GM21528 (cell line): Measurements from ENCODE around the gene TRRAP.
"Not testable (repeated sequence)": the region's sequence is repeated elsewhere in the genome, so short reads cannot be mapped to it uniquely, and the experiment has no call there.

ENCODE experiments used
- ATAC-seq: cut with Tn5 transposase; IDR thresholded peaks from one replicate; pipeline ENCODE4 v1.9.1; 2021; ENCODE audit warnings: mild to moderate bottlenecking, moderate library complexity; ENCODE audit not compliant: unreplicated experiment, low FRiP score

Gene TRRAP

DNA sequence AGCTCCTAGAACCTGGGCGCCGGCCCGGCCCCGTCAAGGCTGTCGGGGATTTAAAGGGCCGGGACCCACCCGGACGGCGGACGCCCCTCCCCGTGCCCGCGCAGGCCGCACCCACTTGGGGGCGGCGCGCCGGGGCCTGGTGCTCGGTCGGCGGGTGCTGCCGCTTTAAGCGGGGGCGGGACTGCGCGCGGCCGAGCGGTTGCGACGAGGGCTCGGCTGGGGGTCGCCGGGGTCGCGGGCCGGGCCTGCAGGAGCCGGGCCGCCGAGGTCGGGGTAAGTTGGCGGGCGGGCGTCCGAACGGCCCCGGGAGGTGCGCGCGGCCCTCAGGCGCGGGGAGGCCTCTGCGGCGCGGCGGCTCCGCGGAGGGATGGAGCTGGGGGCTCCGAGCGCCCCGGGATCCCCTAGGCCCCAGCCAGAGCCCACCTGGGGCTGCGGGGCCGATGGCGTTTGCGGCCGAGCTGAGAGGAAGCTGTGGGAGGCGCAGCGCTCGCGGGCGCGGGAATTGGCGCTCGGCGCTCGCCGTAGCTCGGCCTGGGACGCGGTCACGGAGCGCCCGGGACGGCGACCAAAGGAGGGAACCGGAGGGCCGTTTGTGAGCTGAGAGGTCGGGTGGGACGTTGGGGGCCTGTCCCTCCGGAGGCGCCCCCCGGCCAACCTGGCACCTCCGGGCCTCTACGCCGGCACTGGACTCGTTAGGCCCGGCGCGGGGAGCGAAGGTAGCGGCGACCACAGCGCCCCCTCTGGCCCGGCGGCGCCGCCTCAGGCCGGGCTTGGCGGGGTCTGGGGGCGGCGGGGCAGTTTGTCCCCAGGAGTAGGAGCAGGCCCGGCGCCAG, at the start of gene TRRAP:
TSS of gene TRRAP (plus strand) at position 168 of the 833 bp plus-strand sequence. CDS start 2,619 bp downstream, outside the sequence.
- peak; percentile 70 for ATAC-seq

DNA sequence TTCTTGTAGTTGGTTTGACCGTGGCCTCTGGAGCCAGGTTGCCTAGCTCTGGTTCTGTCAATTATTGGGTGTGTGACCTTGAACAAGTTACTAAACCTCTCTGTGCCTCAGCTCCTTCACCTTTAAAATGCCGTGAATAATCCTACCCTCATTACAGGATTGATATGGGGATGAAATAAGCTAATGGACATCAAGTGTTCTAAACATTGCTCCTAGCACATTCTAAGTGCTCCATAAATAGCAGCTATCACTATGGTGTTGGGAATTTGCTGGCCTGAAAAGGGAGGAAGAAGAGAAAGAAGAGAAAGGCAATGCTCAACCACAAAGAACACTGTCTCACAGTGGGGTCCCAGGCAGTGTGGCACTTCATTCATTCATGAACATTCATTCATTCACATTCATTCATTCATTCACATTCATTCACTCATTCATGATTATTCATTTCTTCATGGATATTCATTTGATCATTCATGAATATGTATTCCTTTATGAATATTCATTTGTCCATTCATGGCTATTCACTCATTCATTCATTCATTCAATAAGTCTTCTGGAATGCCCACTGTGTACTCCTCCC, 47.3 kb upstream of the TRRAP start:
- ATAC-seq: no peak

- ATAC-seq: no peak
Measured at GRCh38 chr7:98831641-98832221, 46.6 kb upstream of the TRRAP start.

GRCh38 chr7:98833022-98833421, 45.3 kb upstream of the TRRAP start:
- no peak for ATAC-seq

- ATAC-seq: no peak
Measured at GRCh38 chr7:98834949-98835348, 43.4 kb upstream of the TRRAP start.

DNA sequence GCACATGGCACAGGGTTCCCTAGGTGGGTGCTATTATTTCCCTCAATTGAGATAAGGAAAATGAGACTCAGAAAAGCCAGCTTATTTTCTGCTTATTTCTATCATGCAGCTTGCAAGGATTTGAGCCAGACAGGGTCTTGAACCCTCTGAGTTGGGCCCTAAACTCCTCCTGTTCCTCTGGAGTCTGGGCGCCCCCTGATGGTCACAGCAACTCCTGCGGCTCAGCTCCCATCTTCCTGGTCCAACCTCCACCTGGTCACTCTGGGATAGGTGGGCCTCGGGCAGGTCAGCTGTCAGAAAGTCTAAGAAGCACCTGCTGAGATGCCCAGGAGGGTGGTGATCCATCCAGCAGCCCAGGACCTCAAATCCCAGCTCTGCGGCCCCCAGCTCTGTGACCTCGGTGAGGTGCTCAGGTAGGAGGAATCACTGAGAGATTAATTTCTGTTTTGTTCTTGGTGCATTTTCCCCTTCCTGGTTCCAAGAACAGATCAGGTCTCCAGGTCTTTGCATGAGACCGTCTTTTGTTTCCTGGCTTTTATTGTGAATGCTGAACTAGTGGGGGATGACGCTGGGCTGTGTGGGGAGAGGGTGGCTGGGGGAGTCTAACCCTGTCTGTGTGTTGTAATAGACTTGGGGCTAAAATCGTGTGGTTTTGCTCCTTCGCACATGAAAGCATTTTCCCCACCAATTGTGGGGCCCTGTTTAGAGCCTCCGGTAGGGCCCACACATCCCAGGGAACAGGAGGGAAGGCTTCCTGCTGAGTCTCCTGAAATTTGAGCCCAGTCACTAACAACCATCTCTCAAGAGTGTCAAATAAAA, 41.3 kb upstream of the TRRAP start:
- no peak for ATAC-seq

DNA sequence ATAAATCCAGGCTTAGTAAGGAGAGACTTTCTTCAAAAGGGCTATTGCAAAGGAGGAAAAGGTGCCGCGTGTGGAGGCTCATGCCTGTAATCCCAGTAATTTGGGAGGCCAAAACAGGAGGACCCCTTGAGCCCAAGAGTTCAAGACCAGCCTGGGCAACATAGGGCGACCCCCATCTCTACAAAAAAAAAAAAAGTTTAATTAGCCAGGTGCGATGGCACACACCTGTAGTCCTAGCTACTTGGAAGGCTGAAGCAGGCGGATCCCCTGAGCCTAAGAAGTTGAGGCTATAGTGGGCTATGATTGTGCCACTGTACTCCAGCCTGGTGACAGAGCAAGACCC, 40.7 kb upstream of the TRRAP start:
- no peak for ATAC-seq

DNA sequence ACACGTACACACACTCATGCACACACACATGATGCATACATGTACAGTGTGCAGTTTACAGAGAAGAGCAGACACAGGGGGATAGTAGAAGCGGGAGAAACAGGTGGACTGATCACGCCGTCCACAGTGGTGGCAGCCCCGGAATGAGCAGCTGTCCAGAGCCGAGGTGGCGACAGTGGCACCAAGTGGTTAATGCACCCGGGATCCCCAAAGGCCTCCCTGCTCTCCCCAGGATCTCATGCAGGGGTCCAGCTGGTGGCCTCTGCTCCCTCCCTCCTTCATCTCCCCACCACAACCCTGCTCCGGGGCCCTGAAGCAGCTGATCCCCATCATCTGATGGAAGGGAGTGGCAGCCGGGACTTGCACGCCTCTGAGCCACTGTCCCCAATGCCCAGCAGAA, 38.2 kb upstream of the TRRAP start:
- no peak for ATAC-seq

DNA sequence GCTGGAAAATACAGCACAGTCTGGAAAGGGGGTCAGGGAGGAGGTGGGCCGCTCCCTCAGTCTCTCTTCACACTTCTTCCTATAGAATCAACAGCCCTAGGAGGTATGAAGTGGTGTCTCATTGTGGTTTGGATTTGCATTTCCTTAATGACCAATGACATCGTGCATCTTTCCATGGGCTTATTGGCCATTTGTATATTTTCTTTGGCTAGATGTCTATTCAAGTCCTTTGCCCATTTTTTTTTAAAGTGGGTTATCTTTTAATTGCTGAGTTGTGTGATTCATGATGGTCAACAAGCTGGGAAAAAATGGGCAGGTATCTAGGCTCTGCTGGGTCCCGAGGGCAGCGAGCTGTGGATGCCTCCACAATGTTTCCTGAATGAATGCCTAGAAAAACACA, 37.6 kb upstream of the TRRAP start:
- ATAC-seq: no peak

DNA sequence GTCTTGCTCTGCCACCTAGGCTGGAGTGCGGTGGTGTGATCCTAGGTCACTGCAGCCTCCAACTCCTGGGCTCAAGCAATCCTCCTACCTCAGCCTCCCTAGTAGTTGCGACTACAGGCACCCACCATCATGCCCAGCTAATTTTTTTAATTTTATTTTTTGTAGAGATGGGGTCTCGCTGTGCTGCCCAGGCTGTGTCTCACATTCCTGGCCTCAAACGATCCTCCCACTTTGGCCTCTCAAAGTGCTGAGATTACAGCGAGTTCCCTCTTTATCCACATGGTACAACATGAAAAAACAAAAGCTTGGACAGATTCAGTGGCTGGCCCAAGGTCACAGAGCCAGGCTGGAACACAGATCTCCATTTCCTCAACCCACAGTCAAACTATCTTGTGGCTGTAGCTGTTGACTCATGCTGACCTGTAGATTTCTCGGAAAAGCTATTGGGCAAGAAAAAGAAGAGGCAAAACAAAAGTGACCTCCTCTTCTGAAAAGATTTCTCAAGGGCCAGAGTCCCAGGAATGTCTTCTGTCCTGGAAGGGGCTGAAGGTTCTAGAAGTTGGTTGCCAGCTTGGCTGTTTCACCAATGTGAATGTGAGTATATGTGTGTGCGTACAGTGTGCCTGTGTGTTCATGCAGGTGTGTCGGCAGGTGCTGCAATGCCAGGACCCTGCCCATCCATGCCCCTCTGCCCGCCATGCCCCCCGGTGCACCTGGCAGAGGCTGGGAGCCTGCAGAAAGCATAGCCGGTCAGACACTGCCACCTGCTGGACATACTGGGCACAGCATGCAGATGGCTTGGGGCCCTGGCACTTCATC, 36.9 kb upstream of the TRRAP start:
- no peak for ATAC-seq

DNA sequence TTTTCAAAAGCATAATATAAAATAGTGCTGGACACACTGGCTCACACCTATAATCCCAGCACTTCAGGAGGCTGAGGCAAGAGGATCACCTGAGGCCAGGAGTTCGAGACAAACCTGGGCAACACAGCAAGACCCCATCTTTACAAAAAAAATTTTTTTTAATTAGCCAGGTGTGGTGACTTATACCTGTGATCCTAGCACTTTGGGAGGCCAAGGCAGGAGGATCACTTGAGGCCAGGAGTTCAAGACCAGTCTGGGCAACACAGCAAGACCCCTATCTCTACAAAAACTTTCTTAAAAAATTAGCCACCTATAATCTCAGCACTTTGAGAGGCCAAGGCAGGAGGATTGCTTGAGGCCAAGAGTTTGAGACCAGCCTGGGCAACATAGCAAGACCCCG, 35.8 kb upstream of the TRRAP start:
- not testable (repeated sequence) for ATAC-seq

GRCh38 chr7:98848918-98849317, 29.4 kb upstream of the TRRAP start:
- no peak for ATAC-seq

DNA sequence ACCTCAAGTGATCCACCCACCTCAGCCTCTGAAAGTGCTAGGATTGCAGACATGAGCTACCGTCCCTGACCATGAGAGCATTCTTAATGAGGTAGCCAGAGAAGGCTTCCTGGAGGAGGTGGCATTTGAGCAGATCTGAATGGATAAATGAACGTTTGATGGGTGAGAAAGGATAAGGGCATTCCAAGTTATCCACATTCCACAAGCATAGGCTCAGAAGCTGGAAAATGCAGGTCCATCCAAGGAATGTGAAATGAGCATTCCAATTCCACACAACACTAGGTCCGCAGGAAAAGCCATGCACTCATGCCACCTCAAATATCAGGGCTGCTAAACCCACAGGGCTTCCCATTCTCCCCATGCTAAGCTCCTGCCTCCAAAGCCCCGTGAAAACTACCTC, 25.5 kb upstream of the TRRAP start:
- ATAC-seq: no peak

DNA sequence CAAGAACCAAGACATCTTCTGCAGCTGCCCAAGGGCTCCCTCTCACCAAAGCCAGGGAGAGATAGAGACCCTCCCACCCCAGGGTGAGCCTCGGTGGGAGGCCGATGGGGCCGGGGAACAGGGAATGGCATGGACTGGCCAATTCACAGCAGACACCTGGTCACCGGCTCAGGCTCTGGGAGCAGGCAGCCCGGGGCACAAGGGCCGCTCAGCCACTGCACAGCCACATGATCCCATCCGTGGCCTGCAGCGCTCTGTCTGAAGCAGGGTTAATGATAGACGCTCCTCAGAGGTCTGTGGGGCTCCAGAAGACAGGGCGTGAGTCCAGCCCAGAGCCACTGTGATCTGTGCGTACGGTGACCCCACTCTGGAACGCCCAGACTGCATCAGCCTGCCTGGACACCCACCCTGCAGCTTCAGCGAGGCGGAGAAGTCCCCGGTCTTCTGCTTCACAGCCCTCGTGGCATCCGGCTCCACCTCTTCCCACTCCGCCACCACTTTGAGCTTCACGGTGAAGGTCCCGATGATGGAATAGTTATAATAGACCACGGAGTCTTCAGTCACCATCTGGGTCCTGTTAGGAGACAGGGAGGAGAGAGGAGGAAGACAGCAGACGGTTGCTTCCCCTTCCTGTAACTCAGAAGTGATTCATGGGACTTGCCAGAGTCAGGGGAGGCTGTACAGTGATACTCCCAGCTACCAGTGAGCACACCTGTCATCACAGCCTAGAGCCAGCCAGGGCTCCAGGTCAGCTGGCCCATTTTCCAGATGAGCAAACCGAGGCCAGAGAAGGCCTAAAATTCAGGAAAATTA, 22.5 kb upstream of the TRRAP start:
- ATAC-seq: no peak

GRCh38 chr7:98860071-98860470, 18.3 kb upstream of the TRRAP start:
- ATAC-seq: no peak

DNA sequence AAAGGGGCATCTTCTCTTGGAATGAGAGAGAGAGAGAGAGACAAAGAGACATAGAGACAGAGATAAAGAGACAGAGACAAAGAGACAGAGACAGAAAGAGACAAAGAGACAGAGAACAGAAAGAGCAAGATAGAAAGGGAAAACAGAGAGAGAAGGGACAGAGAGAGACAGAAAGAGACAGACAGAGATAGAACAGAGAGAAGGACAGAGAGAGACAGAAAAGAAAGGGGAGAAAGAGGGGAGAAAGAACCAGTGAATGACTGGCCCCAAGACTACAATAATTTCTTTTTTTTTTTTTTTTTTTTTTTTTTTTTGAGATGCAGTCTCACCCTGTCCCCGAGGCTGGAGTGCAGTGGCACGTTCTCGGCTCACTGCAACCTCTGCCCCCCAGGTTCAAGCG, 16.1 kb upstream of the TRRAP start:
- no peak for ATAC-seq

- ATAC-seq: no peak
Measured at GRCh38 chr7:98862716-98863420, 15.5 kb upstream of the TRRAP start.

DNA sequence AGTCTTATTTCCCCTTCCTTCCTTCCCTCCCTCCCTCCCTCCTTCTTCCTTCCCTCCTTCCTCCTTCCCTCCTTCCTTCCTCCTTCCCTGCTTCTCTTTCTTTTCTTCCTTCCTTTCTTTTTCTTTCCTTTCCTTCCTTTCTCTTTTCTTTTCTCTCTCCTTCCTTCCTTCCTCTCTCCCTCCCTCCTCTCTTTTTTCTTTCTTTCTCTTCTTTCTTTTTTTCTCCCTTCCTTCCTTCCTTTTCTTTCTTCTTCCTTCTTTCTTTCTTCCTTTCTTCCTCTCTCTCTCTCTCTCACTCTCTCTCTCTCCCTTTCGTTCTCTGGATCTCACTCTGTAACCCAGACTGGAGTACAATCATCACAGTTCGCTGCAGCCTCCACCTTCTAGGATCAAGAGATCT, 14.7 kb upstream of the TRRAP start:
- ATAC-seq: no peak
